Right lobe of liver (tissue), 4 donors: ENCODE measurements around the gene C9orf85.

Source experiments
- POLR2A ChIP-seq: fragments of 450-650 bp; IDR thresholded peaks from one replicate; pipeline ENCODE4 v1.6.1; 2017; ENCODE audit warnings: antibody characterized with exemption, mild to moderate bottlenecking
- TF ChIP-seq, protein P1 (sequence below), 4 donors: fragments of 200-600 bp in 3 of 4; fragments of 450-650 bp in 1 of 4; IDR thresholded peaks; one replicate each; pipeline versions ENCODE4 v1.5.1 to v1.8.0; 2016 to 2022; ENCODE audit warnings: antibody characterized with exemption in 4 of 4, mild to moderate bottlenecking in 2 of 4
- donor health status: DM: no; HTN: no; CAD: no.
- donor health status: DM: no; HTN: no; CAD: no.
- donor health status: DM: no; HTN: yes; CAD: no.

- TF ChIP-seq, protein P1, sequence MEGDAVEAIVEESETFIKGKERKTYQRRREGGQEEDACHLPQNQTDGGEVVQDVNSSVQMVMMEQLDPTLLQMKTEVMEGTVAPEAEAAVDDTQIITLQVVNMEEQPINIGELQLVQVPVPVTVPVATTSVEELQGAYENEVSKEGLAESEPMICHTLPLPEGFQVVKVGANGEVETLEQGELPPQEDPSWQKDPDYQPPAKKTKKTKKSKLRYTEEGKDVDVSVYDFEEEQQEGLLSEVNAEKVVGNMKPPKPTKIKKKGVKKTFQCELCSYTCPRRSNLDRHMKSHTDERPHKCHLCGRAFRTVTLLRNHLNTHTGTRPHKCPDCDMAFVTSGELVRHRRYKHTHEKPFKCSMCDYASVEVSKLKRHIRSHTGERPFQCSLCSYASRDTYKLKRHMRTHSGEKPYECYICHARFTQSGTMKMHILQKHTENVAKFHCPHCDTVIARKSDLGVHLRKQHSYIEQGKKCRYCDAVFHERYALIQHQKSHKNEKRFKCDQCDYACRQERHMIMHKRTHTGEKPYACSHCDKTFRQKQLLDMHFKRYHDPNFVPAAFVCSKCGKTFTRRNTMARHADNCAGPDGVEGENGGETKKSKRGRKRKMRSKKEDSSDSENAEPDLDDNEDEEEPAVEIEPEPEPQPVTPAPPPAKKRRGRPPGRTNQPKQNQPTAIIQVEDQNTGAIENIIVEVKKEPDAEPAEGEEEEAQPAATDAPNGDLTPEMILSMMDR (IDR thresholded peaks at IDR 0.05), result no peak
- TF ChIP-seq POLR2A, result no peak
Observed at GRCh38 chr9:71955300-71955915, 44.0 kb downstream of the C9orf85 start.
